ENCODE results near the gene UQCR11.

Gene UQCR11

GRCh38 chr19:1634938-1635243 is 29.6 kb upstream of the UQCR11 start:
- no peak for DNase-seq (ENCODE audit: low spot score)

- DNase-seq (ENCODE audit: low spot score) = no peak
These were observed 29.1 kb upstream of the UQCR11 start for GRCh38 chr19:1634242-1634937.

- DNase-seq (ENCODE audit: low spot score) = no peak
These were observed 28.1 kb upstream of the UQCR11 start for GRCh38 chr19:1633269-1633826.

GRCh38 chr19:1632462-1633268 is 27.4 kb upstream of the UQCR11 start:
- DNase-seq (ENCODE audit: low spot score) = no peak

GRCh38 chr19:1631557-1632100 is 26.4 kb upstream of the UQCR11 start:
- DNase-seq (ENCODE audit: low spot score) = no peak

GRCh38 chr19:1630811-1631210 is 25.5 kb upstream of the UQCR11 start:
- DNase-seq (ENCODE audit: low spot score) = no peak

- no peak for DNase-seq (ENCODE audit: low spot score)
These were observed 24.8 kb upstream of the UQCR11 start for GRCh38 chr19:1630012-1630411.

- DNase-seq (ENCODE audit: low spot score) = no peak
These were observed 24.1 kb upstream of the UQCR11 start for GRCh38 chr19:1629256-1629808.

GRCh38 chr19:1627194-1627593 is 21.9 kb upstream of the UQCR11 start:
- no peak for DNase-seq (ENCODE audit: low spot score)

GRCh38 chr19:1626417-1627010 is 21.3 kb upstream of the UQCR11 start:
- no peak for DNase-seq (ENCODE audit: low spot score)

- peak; percentile 82 for DNase-seq (ENCODE audit: low spot score)
These were observed 19.2 kb upstream of the UQCR11 start for GRCh38 chr19:1624458-1624857.

GRCh38 chr19:1622541-1622940 is 17.3 kb upstream of the UQCR11 start:
- no peak for DNase-seq (ENCODE audit: low spot score)

- no peak for DNase-seq (ENCODE audit: low spot score)
These were observed 16.7 kb upstream of the UQCR11 start for GRCh38 chr19:1622007-1622406.

GRCh38 chr19:1621574-1621973 is 16.3 kb upstream of the UQCR11 start:
- no peak for DNase-seq (ENCODE audit: low spot score)

- DNase-seq (ENCODE audit: low spot score) = no peak
These were observed 15.8 kb upstream of the UQCR11 start for GRCh38 chr19:1621021-1621420.

GRCh38 chr19:1620502-1620901 is 15.2 kb upstream of the UQCR11 start:
- DNase-seq (ENCODE audit: low spot score) = no peak

- no peak for DNase-seq (ENCODE audit: low spot score)
These were observed 14.4 kb upstream of the UQCR11 start for GRCh38 chr19:1619703-1620102.

- DNase-seq (ENCODE audit: low spot score) = no peak
These were observed 13.8 kb upstream of the UQCR11 start for GRCh38 chr19:1619094-1619439.

- peak; percentile 95 for DNase-seq (ENCODE audit: low spot score)
These were observed 13.2 kb upstream of the UQCR11 start for GRCh38 chr19:1618157-1619093.

- no peak for DNase-seq (ENCODE audit: low spot score)
These were observed 11.6 kb upstream of the UQCR11 start for GRCh38 chr19:1616875-1617274.

- no peak for DNase-seq (ENCODE audit: low spot score)
These were observed 11.1 kb upstream of the UQCR11 start for GRCh38 chr19:1616396-1616795.

Data from HuH-7.5 (cell line).